ENCODE data around the gene UCKL1. TPM values are rescaled to one million over a fixed set of nuclear protein-coding genes. Genes with fewer than 3 reads are reported as not detected.

UCKL1 gene
- total and polyA plus RNA-seq, 12 donors = 12.1 to 101 (median 37.8) TPM

DNA sequence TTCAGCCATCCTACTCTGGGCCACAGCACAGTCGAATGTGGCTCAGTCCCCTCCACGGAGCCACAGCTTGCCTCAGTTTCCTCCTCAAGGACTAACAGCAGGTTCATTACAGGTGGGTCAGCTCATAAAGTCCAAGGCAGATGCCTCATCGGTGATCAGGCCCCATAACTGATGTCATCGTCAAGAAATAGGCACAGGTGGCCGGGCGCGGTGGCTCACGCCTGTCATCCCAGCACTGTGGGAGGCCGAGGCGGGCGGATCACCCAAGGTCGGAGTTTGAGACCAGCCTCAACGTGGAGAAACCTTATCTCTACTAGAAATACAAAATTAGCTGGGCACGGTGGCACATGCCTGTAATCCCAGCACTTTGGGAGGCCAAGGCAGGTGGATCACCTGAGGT is 3.4 kb downstream of the UCKL1 start:
- intact Hi-C loops (cut with DNase I) = no loop called here
- Histone ChIP-seq H3K9me3 (replicated peaks in 1 of 3) (no peaks in the 10 kb centered on the region), H3K4me1 (replicated peaks in 1 of 2) (peaks cover 43 to 74% of the 10 kb centered on the region in 2 donors), H3K4me3 (no peak overlapping the region), H3K36me3 (replicated peaks in 1 of 2) (no peaks in the 10 kb centered on the region), H3K27ac (peak overlapping the region in 2 of 5 donors; percentile 97 to 98), H3K27me3 (no peaks in the 10 kb centered on the region)
- DNase-seq = no peak
- TF ChIP-seq POLR2A (IDR thresholded peaks at IDR 0.05) = no peak
- no peak for TF ChIP-seq CTCF (IDR thresholded peaks at IDR 0.05)
- 69 to 80% (median 74%) methylated on average over 11 to 14 of the region's 14 CpGs for WGBS, 4 donors

DNA sequence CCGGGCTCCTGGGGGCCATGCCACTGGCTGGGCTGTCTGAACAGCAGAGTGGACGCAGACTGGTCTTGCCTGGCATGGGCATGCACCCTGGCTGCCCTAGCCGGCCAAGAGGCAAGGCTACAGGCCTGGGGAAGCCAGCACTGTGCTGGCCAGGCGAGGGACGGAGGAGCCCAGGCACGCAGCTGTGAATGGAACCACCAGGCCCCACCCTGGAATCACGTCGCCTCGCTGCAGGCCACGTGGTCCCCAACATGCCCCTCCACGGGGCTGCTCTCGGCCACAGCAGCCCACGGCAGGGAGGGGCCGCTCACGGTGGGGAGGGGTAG is 4.0 kb downstream of the UCKL1 start:
- DNase-seq = no peak
- Histone ChIP-seq H3K36me3 (replicated peaks in 1 of 2) (no peaks in the 10 kb centered on the region), H3K9me3 (replicated peaks in 1 of 3) (no peaks in the 10 kb centered on the region), H3K4me3 (no peak overlapping the region), H3K4me1 (replicated peaks in 1 of 2) (peaks cover 48 to 77% of the 10 kb centered on the region in 2 donors), H3K27me3 (no peaks in the 10 kb centered on the region), H3K27ac (peak overlapping the region in 3 of 5 donors; percentile 89 to 98 (median 97))
- TF ChIP-seq POLR2A (IDR thresholded peaks at IDR 0.05) (no peak), CTCF (IDR thresholded peaks at IDR 0.05) (no peak)
- intact Hi-C loops (cut with DNase I) = no loop called here
- WGBS, 4 donors = 66 to 80% (median 74%) methylated on average over 2 to 15 of the region's 15 CpGs

- no peaks in the 10 kb centered on the region for H3K27me3 ChIP-seq
- DNase-seq = peak in 5 of 7 donors; percentile 49 to 70 (median 54)
- no peak overlapping the region for H3K4me3 ChIP-seq
- peaks cover 54 to 77% of the 10 kb centered on the region in 2 donors for H3K4me1 ChIP-seq (replicated peaks in 1 of 2)
- H3K36me3 ChIP-seq (replicated peaks in 1 of 2) = no peaks in the 10 kb centered on the region
- no peak for TF ChIP-seq CTCF (IDR thresholded peaks at IDR 0.05)
- no peak for TF ChIP-seq POLR2A (IDR thresholded peaks at IDR 0.05)
- no peaks in the 10 kb centered on the region for H3K9me3 ChIP-seq (replicated peaks in 1 of 3)
- intact Hi-C loops (cut with DNase I) = no loop called here
- 39 to 71% (median 48%) methylated on average over 7 to 17 of the region's 17 CpGs for WGBS, 4 donors
- H3K27ac ChIP-seq = peak overlapping the region; percentile 25 to 98 (median 89)
Measured at GRCh38 chr20:63951398-63952209, 4.6 kb downstream of the UCKL1 start.

GRCh38 chr20:63950701-63951397 is 5.4 kb downstream of the UCKL1 start:
- intact Hi-C loops (cut with DNase I) = no loop called here
- H3K9me3 ChIP-seq (replicated peaks in 1 of 3) = no peaks in the 10 kb centered on the region
- TF ChIP-seq CTCF (IDR thresholded peaks at IDR 0.05) = no peak
- no peak for TF ChIP-seq POLR2A (IDR thresholded peaks at IDR 0.05)
- peaks cover 0 to 5% of the 10 kb centered on the region in 2 donors for H3K36me3 ChIP-seq (replicated peaks in 1 of 2)
- peak overlapping the region; percentile 25 to 98 (median 89) for H3K27ac ChIP-seq
- H3K4me3 ChIP-seq = no peak overlapping the region
- H3K4me1 ChIP-seq (replicated peaks in 1 of 2) = peaks cover 55 to 77% of the 10 kb centered on the region in 2 donors
- DNase-seq = peak in 5 of 7 donors; percentile 42 to 71 (median 64)
- WGBS, 4 donors = 50 to 82% (median 56%) methylated on average over 10 to 20 of the region's 20 CpGs; no CpG with 5 or more reads in 1 of the 4 donors
- no peaks in the 10 kb centered on the region for H3K27me3 ChIP-seq
